DOHH2 (cell line): Measurements from ENCODE around the gene ZNF274.

Source experiments
- EZH2phosphoT487 ChIP-seq: fragments of 200-600 bp; sonication (generic); IDR thresholded peaks from 2 replicates; pipeline ENCODE4 v1.6.1; 2017; ENCODE audit warnings: borderline replicate concordance, mild to moderate bottlenecking, antibody characterized with exemption, low read length, moderate library complexity, mixed read lengths
- TF ChIP-seq, protein P1 (sequence below): fragments of 200-600 bp; sonication (generic); IDR thresholded peaks from one replicate; pipeline ENCODE4 v1.5.1; 2014; ENCODE audit warnings: antibody characterized with exemption, mild to moderate bottlenecking, low read depth, low read length; ENCODE audit not compliant: poor library complexity, severe bottlenecking

DNA sequence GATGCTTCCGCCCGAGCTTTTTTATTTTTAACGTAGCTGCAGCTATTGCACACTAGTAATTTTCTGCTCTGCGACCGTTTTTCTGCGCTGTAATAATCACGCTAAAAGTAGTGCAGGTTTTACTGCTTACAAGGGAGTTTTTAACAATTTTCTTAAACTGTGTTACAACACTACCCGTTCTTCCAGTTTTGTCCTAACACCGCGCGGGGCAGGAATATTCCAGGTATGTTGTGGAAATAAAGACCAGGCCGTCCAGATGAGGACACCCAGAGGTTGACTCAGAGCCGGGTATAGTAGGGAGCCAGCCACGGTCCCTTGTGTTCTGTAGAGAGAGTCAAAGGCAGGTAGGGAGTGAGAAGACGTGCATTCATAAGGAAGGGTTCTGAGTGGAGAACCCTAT is 21.7 kb downstream of the ZNF274 start:
- TF ChIP-seq, protein P1, sequence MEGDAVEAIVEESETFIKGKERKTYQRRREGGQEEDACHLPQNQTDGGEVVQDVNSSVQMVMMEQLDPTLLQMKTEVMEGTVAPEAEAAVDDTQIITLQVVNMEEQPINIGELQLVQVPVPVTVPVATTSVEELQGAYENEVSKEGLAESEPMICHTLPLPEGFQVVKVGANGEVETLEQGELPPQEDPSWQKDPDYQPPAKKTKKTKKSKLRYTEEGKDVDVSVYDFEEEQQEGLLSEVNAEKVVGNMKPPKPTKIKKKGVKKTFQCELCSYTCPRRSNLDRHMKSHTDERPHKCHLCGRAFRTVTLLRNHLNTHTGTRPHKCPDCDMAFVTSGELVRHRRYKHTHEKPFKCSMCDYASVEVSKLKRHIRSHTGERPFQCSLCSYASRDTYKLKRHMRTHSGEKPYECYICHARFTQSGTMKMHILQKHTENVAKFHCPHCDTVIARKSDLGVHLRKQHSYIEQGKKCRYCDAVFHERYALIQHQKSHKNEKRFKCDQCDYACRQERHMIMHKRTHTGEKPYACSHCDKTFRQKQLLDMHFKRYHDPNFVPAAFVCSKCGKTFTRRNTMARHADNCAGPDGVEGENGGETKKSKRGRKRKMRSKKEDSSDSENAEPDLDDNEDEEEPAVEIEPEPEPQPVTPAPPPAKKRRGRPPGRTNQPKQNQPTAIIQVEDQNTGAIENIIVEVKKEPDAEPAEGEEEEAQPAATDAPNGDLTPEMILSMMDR: no peak
- no peak for TF ChIP-seq EZH2phosphoT487
